AG08395 (cell line): ENCODE results near the gene CEL.
"Not testable (repeated sequence)": the region's sequence is repeated elsewhere in the genome, so short reads cannot be mapped to it uniquely, and the experiment has no call there.

Experiments used
- DNase-seq: peaks from one replicate; pipeline ENCODE4 v3.0.0; 2012; ENCODE audit warnings: mixed read lengths, low spot score

Gene CEL

GRCh38 chr9:133061764-133062145 lies at the start of gene CEL:
CEL (plus strand) TSS chr9:133061981; CDS start chr9:133062003, 22 bp downstream.
- not testable (repeated sequence) for DNase-seq

- no peak for DNase-seq
Observed at GRCh38 chr9:133014696-133015095, 47.1 kb upstream of the CEL start.

GRCh38 chr9:133023117-133023890 lies 38.5 kb upstream of the CEL start:
- no peak for DNase-seq

- no peak for DNase-seq
Observed at GRCh38 chr9:133026426-133026825, 35.4 kb upstream of the CEL start.

GRCh38 chr9:133027134-133027533 lies 34.6 kb upstream of the CEL start:
- DNase-seq, result no peak

GRCh38 chr9:133028221-133028620 lies 33.6 kb upstream of the CEL start:
- no peak for DNase-seq

GRCh38 chr9:133029994-133030316 lies 31.8 kb upstream of the CEL start:
- no peak for DNase-seq

GRCh38 chr9:133030317-133031129 lies 31.3 kb upstream of the CEL start, which contains the start of gene GTF3C5:
GTF3C5 (plus strand) TSS chr9:133030997; CDS start chr9:133031012, 15 bp downstream.
- peak; percentile 100 for DNase-seq

- DNase-seq, result no peak
Observed at GRCh38 chr9:133031130-133031422, 30.7 kb upstream of the CEL start.

- DNase-seq, result no peak
Observed at GRCh38 chr9:133031496-133031911, 30.3 kb upstream of the CEL start.

GRCh38 chr9:133032171-133032570 lies 29.6 kb upstream of the CEL start:
- no peak for DNase-seq

GRCh38 chr9:133035669-133036068 lies 26.1 kb upstream of the CEL start:
- DNase-seq, result no peak

- DNase-seq, result no peak
Observed at GRCh38 chr9:133037775-133038515, 23.8 kb upstream of the CEL start.

- not testable (repeated sequence) for DNase-seq
Observed at GRCh38 chr9:133040892-133041479, 20.8 kb upstream of the CEL start.

GRCh38 chr9:133041958-133042357 lies 19.8 kb upstream of the CEL start:
- DNase-seq, result no peak

- no peak for DNase-seq
Observed at GRCh38 chr9:133042676-133043075, 19.1 kb upstream of the CEL start.

GRCh38 chr9:133043449-133044035 lies 18.2 kb upstream of the CEL start:
- DNase-seq, result no peak

- DNase-seq, result no peak
Observed at GRCh38 chr9:133044125-133044524, 17.7 kb upstream of the CEL start.

- no peak for DNase-seq
Observed at GRCh38 chr9:133044661-133045060, 17.1 kb upstream of the CEL start.

- DNase-seq, result no peak
Observed at GRCh38 chr9:133045132-133045531, 16.6 kb upstream of the CEL start.

- no peak for DNase-seq
Observed at GRCh38 chr9:133046196-133046899, 15.4 kb upstream of the CEL start.
